AML-193 (cell line): ENCODE data around the gene MGME1.

Experiments
- DNase-seq, 2 experiments: peaks; one replicate each; lab custom pipeline; 2025; lab: John Stamatoyannopoulos, UW

The MGME1 gene

GRCh38 chr20:17940224-17940971, 28.4 kb upstream of the MGME1 start:
- no peak for DNase-seq

DNA sequence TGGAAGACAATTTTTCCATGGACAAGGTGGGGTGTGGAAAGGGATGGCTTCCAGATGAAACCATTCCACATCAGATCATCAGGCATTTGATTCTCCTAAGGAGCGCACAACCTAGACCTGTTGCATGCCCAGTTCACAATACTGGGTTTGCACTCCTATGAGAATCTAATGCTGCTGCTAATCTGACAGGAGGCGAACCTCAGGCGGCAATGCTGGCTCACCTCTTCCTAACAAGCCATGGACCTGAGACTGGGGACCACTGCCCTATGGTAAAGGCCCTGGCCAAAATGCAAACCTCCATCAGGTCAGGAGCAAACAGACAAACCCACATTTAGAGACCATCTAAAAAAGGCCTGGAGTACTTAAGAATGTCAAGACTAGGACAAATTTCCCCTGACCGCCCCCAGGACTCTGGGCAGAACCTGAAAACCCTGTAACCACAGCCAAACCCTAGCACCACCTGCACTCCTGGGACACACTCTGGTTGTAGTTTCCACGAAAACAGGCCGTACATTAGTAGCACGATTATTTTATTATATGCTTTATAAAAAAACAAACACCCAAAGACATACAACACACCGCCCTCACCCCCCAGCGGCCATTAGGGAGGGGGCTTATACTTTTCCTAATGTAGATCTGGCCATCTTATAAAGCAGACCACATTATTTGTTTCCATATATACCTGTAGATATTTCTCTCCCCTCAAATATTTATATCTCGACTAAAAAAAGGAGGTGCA, 27.6 kb upstream of the MGME1 start:
- DNase-seq, result no peak

DNA sequence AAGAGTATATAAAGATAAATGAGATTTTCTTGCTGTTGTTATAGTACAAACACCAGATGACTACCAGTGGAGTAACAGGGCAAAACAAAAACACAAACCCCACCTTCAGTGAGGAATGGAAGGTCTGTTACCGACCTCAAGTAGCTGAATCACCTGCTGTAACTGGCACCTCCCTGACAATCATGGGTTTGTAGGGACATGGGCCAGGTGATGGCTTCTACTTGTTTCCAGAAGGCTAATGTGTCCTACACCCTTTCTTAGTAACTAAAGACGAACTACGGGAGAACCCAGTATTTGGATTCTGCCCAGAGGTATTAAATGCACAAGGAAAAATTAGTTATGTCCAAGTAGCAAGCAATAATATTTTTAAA, 27.0 kb upstream of the MGME1 start:
- no peak for DNase-seq

- DNase-seq, result no peak
Observed at GRCh38 chr20:17943343-17943742, 25.5 kb upstream of the MGME1 start.

- no peak for DNase-seq
Observed at GRCh38 chr20:17944854-17945474, 23.9 kb upstream of the MGME1 start.

- no peak for DNase-seq
Observed at GRCh38 chr20:17946040-17946439, 22.8 kb upstream of the MGME1 start.

DNA sequence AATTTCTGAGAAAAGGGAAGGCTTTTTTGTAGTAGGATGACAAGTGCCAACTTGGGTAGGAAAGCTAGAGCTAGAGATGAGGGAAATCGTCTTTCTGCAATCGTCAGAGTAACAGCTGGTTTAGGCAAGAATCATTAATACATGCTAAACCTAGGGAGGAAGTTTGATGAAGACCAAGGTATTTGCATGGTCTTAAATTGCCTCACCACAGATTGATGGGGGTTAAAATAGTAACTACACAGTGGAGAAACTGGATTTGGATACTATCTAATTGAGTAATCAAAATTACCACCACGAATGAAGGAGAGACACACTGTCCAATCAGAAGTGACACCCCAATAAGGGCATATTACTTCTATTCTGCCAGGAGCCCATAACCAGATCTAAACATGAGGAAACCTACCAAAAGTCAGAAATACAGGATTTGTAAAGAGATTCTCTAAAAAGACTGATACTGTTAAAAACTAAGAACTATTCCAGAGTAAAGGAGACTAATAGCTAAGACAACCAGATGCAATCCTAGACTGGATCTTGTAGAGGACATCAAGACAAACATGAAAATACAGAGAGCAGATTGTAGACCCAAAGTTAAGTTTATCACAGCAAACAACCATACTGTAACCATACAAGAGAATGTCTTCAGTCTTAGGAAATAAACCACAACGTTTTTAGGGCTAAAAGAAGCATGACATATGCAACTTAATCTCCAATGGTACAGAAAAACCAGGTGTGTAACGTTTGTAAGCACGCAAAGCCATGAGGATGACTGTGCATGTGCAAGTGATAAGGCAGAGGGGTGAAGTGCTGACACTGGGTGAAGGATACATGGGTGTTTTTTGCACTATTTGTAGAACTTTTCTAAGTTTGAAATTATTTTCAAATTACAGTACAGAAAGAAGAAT, 22.0 kb upstream of the MGME1 start:
- no peak for DNase-seq

DNA sequence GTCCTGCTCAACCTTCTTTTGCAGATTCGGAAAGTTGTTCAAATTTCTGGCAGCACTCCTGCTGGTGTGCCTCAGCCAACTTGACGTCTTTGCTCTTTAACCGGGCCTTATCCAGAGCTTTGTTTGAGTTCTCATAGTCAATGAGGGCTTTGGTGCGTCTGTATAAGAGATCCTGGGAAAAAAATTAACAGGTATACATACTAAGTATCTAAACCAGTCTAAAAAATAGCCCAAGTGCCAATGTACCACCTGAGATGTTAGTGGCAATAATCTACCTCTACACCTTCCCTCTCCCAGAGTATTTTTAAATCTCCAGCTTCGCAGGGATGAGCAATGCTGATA, 21.4 kb upstream of the MGME1 start:
- DNase-seq, result no peak

GRCh38 chr20:17948442-17948841, 20.4 kb upstream of the MGME1 start:
- no peak for DNase-seq

DNA sequence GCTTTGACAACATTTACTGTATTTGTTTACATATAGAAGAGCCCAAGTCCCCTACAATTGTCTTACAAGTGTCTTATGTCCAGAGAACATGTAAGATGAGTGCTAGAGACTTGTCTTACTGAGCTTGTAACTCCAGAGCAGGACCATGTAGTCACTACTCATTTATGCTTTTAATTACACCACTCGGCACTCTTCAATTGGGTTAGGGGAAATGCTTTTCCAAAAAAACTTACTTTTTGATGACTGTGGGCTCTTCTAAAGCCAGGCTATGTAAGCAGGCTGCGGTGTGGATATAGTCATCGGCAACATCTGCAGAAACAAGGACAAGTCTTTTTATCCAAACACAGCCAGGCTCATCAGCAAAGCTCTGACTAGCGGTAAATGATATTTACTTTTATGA, 18.9 kb upstream of the MGME1 start:
- DNase-seq, result no peak

DNA sequence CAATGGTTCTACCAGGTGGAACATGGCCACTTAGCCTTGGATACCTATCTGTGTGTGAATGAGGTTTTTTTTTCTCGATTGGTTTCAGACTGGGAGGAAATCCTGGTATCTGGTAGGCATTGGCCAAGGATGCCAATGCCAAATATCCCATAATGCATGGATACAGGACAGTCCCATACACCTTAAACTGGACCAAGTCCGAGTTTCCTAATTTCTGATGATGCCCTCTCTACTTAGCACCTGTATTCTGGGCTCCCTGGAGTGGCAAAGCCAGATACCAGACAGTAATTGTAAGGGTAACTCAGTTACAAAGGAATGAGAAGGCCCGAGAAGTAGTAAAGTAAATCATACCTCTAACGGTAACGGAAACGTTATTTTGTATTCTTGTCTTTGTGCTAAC, 18.1 kb upstream of the MGME1 start:
- DNase-seq, result no peak

DNA sequence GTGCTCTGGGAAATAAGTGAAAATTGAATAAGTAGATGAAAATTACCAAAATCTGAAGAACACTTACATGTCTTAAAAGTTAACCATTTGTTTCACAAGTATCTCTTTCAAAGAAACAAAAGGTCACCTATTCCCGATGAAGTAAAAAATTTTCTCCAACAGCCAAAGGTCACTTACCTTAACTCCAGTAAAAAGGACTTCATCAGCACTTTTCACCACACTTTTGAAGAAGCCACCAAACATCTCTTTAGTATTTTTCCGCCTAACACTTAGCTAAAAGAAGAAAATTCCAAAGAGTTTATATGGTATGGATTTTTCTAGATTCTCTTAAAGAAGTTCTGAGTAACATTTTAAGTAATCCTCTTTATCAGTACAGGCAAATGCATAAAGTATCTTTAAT, 17.5 kb upstream of the MGME1 start:
- DNase-seq, result no peak

DNA sequence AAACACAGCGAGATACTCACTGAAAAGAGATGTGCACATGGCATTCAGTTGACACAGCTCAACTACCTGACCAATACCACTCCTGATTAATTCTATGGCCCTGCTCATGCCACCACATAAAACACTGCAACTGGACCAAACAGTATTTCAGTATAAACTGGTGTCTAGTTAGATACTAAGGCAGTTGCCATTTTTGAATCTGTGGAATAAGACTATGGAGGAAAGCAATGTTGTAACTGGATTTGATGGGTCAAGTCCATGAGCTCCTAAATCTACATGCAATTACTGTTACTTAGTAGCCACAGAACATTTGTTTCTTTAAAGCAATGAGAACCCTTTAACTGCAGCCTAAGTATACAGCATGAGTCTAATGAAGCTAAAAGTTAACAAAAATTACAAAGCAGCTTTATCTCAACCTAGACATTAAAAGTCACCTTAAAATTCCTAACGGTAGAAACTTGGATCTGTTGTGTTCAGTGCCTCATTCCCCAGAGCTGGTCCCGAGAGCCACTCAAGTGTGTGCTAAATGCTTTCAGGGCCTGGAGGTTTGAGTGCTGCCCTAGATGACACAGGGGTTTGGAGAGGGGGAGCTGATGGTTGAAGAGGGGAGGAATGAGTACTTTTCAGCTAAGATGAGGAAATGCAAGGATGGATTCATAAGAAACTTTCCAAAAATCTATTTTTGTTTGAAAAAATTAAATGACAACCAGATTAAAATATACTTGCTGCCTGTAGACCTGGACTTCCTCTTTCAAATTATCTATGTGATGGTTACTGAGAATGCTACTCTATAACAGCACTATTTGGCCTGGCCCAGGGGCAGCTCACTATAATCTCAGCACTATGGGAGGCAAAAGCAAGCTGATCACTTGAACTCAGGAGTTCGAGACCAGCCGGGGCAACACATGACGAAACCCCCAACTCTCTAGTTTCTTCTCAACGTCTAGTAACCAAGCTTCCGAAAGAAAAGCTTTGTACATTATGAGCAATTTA, 15.8 kb upstream of the MGME1 start:
- no peak for DNase-seq

- no peak for DNase-seq
Observed at GRCh38 chr20:17953935-17954334, 14.9 kb upstream of the MGME1 start.

GRCh38 chr20:17955302-17955701, 13.5 kb upstream of the MGME1 start:
- no peak for DNase-seq

DNA sequence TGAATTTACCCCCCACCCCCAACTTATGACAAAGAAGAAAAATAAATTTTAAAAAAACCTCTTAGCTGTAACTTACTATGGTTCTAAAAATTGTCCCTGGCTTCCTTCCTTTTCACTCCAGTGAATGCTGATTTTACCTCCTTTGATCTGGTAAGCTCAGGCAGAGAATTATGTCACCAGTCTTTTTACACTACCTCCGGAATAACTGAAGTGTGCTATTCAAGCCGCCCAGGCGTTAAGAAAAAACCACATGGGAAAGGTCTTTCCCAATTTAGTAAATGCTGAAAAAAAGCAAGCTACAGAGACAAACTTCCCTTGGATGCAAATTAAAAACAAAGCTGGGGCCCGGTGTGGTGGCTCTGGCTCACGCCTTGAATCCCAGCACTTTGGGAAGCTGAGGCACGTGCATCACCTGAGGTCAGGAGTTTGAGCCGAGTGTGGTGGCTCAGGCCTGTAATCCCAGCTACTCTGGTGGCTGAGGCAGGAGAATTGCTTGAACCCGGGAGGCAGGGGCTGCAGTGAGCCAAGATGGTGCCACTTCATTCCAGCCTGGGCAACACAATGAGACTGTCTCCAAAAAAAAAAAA, 12.6 kb upstream of the MGME1 start:
- no peak for DNase-seq

DNA sequence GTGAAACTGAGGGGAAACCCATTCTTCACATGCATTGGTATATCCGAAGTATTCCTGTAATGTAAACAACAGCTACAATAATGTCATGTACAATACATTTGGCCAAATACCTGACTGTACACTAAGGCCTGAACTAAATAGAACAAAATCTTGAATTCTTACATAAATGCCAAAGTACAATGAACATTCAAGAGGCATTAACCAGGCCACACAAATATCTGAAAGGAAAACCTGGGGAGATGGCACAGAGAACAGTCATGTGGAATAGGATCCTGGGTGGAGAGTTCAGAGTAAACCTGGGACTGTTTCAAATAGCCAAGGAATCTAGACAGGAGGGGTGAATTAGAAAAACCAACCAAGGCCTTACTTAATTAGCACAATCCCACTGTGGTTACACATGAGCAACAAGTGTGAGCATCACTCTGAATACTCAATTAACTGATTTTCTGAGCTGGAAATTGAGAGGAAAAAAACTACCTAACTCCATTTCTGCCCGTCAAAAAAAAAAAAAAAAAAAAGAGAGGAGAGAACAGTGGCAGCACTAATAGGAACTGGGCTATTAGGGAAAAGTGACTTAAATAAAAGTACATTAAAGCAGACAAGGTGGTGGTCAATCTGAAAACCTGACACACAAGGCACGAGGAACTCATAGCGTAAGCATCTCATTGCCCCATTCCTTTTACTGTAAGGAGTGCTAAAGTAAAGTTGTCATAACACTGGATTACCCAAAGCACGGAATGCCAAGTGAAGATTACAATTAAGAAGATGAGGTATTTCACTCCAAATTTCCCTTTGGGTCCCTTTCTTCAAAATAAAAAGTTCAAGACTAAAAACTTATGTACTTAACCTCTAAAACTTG, 11.1 kb upstream of the MGME1 start:
- no peak for DNase-seq

- DNase-seq, result no peak
Observed at GRCh38 chr20:17958373-17959256, 10.2 kb upstream of the MGME1 start.

DNA sequence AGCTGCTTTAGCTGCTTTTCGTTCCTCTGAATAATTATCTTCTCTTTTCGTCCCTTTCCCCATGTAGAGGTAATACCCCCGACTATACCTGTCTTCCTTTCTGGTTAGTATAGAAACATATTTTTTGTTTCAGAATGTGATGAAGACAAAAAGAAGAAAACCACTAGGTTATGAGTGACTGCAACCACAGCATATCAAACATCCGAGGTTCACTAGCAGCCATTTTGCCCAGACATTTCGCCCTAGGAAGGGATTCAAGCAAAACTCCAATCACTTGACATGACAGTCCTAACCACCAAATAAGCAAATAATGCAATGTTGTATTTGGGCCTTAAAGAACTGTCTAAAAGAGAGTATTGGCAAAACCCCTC, 9.6 kb upstream of the MGME1 start:
- no peak for DNase-seq
